ENCODE data around the gene CARD9. TPM values are rescaled to one million over a fixed set of nuclear protein-coding genes. Genes with fewer than 3 reads are reported as not detected.

Gene CARD9
- polyA plus RNA-seq, 1 of the 3 experiments (the other 2 are of a cell fraction) = 1.1 TPM

GRCh38 chr9:136354592-136355085 is 18.8 kb downstream of the CARD9 start:
- peaks cover 0 to 43% of the 10 kb centered on the region in 2 experiments; a peak in 1 of 4 replicates for H3K4me1 ChIP-seq (ENCODE audit: control insufficient read depth in 1 of 2, insufficient read depth in 2 of 2, low read depth in 1 of 2, low read length in 1 of 2)
- 47% methylated on average over 9 of the region's 17 CpGs for WGBS (ENCODE audit: low lambda C conversion rate)

GRCh38 chr9:136353757-136354488 is 19.5 kb downstream of the CARD9 start:
- DNase-seq = no peak
- Histone ChIP-seq H3K4me3 (ENCODE audit: low read depth in 2 of 2, low read length in 1 of 2) (no peak overlapping the region), H3K9me2 (no peaks in the 10 kb centered on the region), H3K4me2 (no peak overlapping the region), H3K27me3 (ENCODE audit: insufficient read depth) (no peaks in the 10 kb centered on the region), H3K27ac (ENCODE audit: low read depth in 2 of 2, low read length in 1 of 2) (no peak overlapping the region; a peak in 1 of 4 replicates), H3K79me2 (ENCODE audit: insufficient read depth) (no peaks in the 10 kb centered on the region), H3K36me3 (replicated peaks in 1 of 2; ENCODE audit: control insufficient read depth in 1 of 2, insufficient read depth in 2 of 2, low read length in 1 of 2) (peaks cover 0 to 22% of the 10 kb centered on the region in 2 experiments), H2AFZ (ENCODE audit: low read depth) (no peak overlapping the region), H3K9ac (no peak overlapping the region), H3F3A (replicated peaks; ENCODE audit: insufficient read depth) (no peaks in the 10 kb centered on the region), H4K20me1 (ENCODE audit: insufficient read depth) (no peaks in the 10 kb centered on the region), H3K9me3 (no peaks in the 10 kb centered on the region), H3K4me1 (ENCODE audit: control insufficient read depth in 1 of 2, insufficient read depth in 2 of 2, low read depth in 1 of 2, low read length in 1 of 2) (peaks cover 0 to 43% of the 10 kb centered on the region in 2 experiments; a peak in 1 of 4 replicates)
- 67% methylated on average over 7 of the region's 13 CpGs for WGBS (ENCODE audit: low lambda C conversion rate)
- ChIA-PET CTCF (interaction anchor here (1.2 to 4.1 kb wide), 5 partner anchors 9 to 70 kb away, joined by 3 to 23 read pairs (median 3); partner anchors contain the start of gene DNLZ), POLR2A (interaction anchor here (2.1 kb wide), 1 partner anchor 10 kb away, joined by 8 read pairs; the partner anchor contains the start of gene DNLZ)
- TF ChIP-seq, protein P1, sequence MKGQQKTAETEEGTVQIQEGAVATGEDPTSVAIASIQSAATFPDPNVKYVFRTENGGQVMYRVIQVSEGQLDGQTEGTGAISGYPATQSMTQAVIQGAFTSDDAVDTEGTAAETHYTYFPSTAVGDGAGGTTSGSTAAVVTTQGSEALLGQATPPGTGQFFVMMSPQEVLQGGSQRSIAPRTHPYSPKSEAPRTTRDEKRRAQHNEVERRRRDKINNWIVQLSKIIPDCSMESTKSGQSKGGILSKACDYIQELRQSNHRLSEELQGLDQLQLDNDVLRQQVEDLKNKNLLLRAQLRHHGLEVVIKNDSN (IDR thresholded peaks at IDR 0.05; ENCODE audit: borderline replicate concordance, low read depth) = no peak
- TF ChIP-seq CHD2 (IDR thresholded peaks at IDR 0.05; ENCODE audit: low read length, partially characterized antibody) (no peak), SIN3A (IDR thresholded peaks at IDR 0.05; ENCODE audit: borderline replicate concordance, low read depth, low read length) (no peak), EZH2phosphoT487 (IDR thresholded peaks at IDR 0.05; ENCODE audit: borderline replicate concordance, low read depth) (no peak), EP300 (IDR thresholded peaks at IDR 0.05; ENCODE audit: borderline replicate concordance in 1 of 2, low read depth in 1 of 2, low read length in 1 of 2) (no peak), FOXM1 (IDR thresholded peaks at IDR 0.05; ENCODE audit: low read depth) (no peak), REST (IDR thresholded peaks at IDR 0.05; ENCODE audit: low read depth, low read length) (no peak), TCF12 (IDR thresholded peaks at IDR 0.05) (no peak), SMC3 (IDR thresholded peaks at IDR 0.05; ENCODE audit: low read depth, low read length) (no peak), TEAD4 (IDR thresholded peaks at IDR 0.05; ENCODE audit: borderline replicate concordance, insufficient read depth) (no peak), ELF1 (IDR thresholded peaks at IDR 0.05) (no peak), MEF2A (IDR thresholded peaks at IDR 0.05; ENCODE audit: borderline replicate concordance, low read depth) (no peak)

More at GRCh38 chr9:136354592-136355085, 18.8 kb downstream of the CARD9 start:
- no peak for DNase-seq
- Histone ChIP-seq H3K27ac (ENCODE audit: low read depth in 2 of 2, low read length in 1 of 2) (no peak overlapping the region; a peak in 1 of 4 replicates), H3K9me3 (no peaks in the 10 kb centered on the region), H3K27me3 (ENCODE audit: insufficient read depth) (no peaks in the 10 kb centered on the region), H3K79me2 (ENCODE audit: insufficient read depth) (no peaks in the 10 kb centered on the region), H2AFZ (ENCODE audit: low read depth) (no peak overlapping the region), H3K4me2 (no peak overlapping the region), H3K9me2 (no peaks in the 10 kb centered on the region), H3K4me3 (ENCODE audit: low read depth in 2 of 2, low read length in 1 of 2) (no peak overlapping the region), H3K9ac (no peak overlapping the region), H3F3A (replicated peaks; ENCODE audit: insufficient read depth) (no peaks in the 10 kb centered on the region), H3K36me3 (replicated peaks in 1 of 2; ENCODE audit: control insufficient read depth in 1 of 2, insufficient read depth in 2 of 2, low read length in 1 of 2) (peaks cover 0 to 22% of the 10 kb centered on the region in 2 experiments), H4K20me1 (ENCODE audit: insufficient read depth) (no peaks in the 10 kb centered on the region)
- ChIA-PET CTCF (interaction anchor here (0.9 to 4.1 kb wide), 6 partner anchors 9 to 46 kb away, joined by 3 to 23 read pairs (median 5); partner anchors contain the start of genes DNLZ and SNAPC4), POLR2A (interaction anchor here (2.1 kb wide), 1 partner anchor 9 kb away, joined by 8 read pairs; the partner anchor contains the start of gene DNLZ)
- TF ChIP-seq MXI1 (IDR thresholded peaks at IDR 0.05; ENCODE audit: low read depth, low read length) = no peak
- TF ChIP-seq POLR2AphosphoS5 (IDR thresholded peaks at IDR 0.05; ENCODE audit: low read depth, low read length) = no peak
- no peak for TF ChIP-seq FOSL2 (IDR thresholded peaks at IDR 0.05; ENCODE audit: borderline replicate concordance, low read depth)
- no peak for TF ChIP-seq RFX5 (IDR thresholded peaks at IDR 0.05; ENCODE audit: low read length)
- TF ChIP-seq TEAD4 (IDR thresholded peaks at IDR 0.05; ENCODE audit: borderline replicate concordance, insufficient read depth) = no peak
- no peak for TF ChIP-seq YY1 (IDR thresholded peaks at IDR 0.05; ENCODE audit: low read depth)
- TF ChIP-seq, protein P2, sequence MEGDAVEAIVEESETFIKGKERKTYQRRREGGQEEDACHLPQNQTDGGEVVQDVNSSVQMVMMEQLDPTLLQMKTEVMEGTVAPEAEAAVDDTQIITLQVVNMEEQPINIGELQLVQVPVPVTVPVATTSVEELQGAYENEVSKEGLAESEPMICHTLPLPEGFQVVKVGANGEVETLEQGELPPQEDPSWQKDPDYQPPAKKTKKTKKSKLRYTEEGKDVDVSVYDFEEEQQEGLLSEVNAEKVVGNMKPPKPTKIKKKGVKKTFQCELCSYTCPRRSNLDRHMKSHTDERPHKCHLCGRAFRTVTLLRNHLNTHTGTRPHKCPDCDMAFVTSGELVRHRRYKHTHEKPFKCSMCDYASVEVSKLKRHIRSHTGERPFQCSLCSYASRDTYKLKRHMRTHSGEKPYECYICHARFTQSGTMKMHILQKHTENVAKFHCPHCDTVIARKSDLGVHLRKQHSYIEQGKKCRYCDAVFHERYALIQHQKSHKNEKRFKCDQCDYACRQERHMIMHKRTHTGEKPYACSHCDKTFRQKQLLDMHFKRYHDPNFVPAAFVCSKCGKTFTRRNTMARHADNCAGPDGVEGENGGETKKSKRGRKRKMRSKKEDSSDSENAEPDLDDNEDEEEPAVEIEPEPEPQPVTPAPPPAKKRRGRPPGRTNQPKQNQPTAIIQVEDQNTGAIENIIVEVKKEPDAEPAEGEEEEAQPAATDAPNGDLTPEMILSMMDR (IDR thresholded peaks at IDR 0.05) = no peak
- no peak for TF ChIP-seq MEF2A (IDR thresholded peaks at IDR 0.05; ENCODE audit: borderline replicate concordance, low read depth)
- TF ChIP-seq TAF1 (IDR thresholded peaks at IDR 0.05; ENCODE audit: borderline replicate concordance, low read depth, low read length) = no peak
- TF ChIP-seq JUND (IDR thresholded peaks at IDR 0.05) = no peak

All from SK-N-SH (cell line).